ENCODE results near the gene RBM20. TPM values are rescaled to one million over a fixed set of nuclear protein-coding genes. Genes with fewer than 3 reads are reported as not detected.

The RBM20 gene
- total and polyA plus RNA-seq, 2 experiments from 2014 or later = 0.05 to 0.17 TPM

DNA sequence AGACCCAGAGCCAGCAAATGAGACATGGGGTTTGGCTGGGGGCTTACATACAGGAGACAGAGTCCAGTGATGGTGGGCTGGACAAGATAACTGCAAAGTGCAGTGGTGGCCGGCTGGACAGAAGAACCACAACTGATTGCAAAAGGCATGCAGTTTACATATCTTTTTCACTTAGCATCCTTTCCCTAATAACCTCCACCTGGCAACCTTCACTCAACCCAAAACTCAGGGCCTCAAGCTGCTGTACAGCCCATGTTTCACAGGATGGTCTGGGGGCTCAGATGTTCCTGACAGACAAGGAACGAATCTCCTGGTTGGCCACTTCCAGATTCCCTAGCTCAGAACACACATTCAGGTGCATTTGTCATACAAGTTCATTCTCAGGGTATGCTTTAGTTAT, 219.8 kb downstream of the RBM20 start:
- no peaks in the 10 kb centered on the region for H3F3A ChIP-seq (replicated peaks; ENCODE audit: low read depth)
- H3K36me3 ChIP-seq (ENCODE audit: insufficient read depth) = no peaks in the 10 kb centered on the region
- no peaks in the 10 kb centered on the region for H3K79me2 ChIP-seq (replicated peaks; ENCODE audit: insufficient read depth)
- no peak overlapping the region for H3K4me2 ChIP-seq
- Mint-ChIP-seq H3K27ac (no peak overlapping the region), H3K9me3 (no peaks in the 10 kb centered on the region), H3K4me3 (no peak overlapping the region), H3K4me1 (peaks cover 17% of the 10 kb centered on the region), H3K27me3 (ENCODE audit: insufficient read depth, low read depth, poor library complexity) (peaks cover 4% of the 10 kb centered on the region), H3K36me3 (ENCODE audit: low read depth) (no peaks in the 10 kb centered on the region)
- no peak overlapping the region for H3K27ac ChIP-seq (ENCODE audit: low read depth)
- TF ChIP-seq CREB1 (CRISPR knock-in tag; IDR thresholded peaks at IDR 0.05; ENCODE audit: low read depth) = no peak
- TF ChIP-seq, protein P1, sequence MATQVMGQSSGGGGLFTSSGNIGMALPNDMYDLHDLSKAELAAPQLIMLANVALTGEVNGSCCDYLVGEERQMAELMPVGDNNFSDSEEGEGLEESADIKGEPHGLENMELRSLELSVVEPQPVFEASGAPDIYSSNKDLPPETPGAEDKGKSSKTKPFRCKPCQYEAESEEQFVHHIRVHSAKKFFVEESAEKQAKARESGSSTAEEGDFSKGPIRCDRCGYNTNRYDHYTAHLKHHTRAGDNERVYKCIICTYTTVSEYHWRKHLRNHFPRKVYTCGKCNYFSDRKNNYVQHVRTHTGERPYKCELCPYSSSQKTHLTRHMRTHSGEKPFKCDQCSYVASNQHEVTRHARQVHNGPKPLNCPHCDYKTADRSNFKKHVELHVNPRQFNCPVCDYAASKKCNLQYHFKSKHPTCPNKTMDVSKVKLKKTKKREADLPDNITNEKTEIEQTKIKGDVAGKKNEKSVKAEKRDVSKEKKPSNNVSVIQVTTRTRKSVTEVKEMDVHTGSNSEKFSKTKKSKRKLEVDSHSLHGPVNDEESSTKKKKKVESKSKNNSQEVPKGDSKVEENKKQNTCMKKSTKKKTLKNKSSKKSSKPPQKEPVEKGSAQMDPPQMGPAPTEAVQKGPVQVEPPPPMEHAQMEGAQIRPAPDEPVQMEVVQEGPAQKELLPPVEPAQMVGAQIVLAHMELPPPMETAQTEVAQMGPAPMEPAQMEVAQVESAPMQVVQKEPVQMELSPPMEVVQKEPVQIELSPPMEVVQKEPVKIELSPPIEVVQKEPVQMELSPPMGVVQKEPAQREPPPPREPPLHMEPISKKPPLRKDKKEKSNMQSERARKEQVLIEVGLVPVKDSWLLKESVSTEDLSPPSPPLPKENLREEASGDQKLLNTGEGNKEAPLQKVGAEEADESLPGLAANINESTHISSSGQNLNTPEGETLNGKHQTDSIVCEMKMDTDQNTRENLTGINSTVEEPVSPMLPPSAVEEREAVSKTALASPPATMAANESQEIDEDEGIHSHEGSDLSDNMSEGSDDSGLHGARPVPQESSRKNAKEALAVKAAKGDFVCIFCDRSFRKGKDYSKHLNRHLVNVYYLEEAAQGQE (IDR thresholded peaks at IDR 0.05; ENCODE audit: unreplicated experiment) = no peak
- TF ChIP-seq EZH2 (IDR thresholded peaks at IDR 0.05; ENCODE audit: low read depth, unreplicated experiment) = no peak
- TF ChIP-seq, protein P2, sequence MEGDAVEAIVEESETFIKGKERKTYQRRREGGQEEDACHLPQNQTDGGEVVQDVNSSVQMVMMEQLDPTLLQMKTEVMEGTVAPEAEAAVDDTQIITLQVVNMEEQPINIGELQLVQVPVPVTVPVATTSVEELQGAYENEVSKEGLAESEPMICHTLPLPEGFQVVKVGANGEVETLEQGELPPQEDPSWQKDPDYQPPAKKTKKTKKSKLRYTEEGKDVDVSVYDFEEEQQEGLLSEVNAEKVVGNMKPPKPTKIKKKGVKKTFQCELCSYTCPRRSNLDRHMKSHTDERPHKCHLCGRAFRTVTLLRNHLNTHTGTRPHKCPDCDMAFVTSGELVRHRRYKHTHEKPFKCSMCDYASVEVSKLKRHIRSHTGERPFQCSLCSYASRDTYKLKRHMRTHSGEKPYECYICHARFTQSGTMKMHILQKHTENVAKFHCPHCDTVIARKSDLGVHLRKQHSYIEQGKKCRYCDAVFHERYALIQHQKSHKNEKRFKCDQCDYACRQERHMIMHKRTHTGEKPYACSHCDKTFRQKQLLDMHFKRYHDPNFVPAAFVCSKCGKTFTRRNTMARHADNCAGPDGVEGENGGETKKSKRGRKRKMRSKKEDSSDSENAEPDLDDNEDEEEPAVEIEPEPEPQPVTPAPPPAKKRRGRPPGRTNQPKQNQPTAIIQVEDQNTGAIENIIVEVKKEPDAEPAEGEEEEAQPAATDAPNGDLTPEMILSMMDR (conservative IDR thresholded peaks at IDR 0.05; ENCODE audit: low read depth in 2 of 2) = no peak
- TF ChIP-seq EZH2phosphoT487 (IDR thresholded peaks at IDR 0.05; ENCODE audit: unreplicated experiment) = no peak
- TF ChIP-seq, protein P3, sequence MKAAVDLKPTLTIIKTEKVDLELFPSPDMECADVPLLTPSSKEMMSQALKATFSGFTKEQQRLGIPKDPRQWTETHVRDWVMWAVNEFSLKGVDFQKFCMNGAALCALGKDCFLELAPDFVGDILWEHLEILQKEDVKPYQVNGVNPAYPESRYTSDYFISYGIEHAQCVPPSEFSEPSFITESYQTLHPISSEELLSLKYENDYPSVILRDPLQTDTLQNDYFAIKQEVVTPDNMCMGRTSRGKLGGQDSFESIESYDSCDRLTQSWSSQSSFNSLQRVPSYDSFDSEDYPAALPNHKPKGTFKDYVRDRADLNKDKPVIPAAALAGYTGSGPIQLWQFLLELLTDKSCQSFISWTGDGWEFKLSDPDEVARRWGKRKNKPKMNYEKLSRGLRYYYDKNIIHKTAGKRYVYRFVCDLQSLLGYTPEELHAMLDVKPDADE (IDR thresholded peaks at IDR 0.05) = no peak
- H2AFZ ChIP-seq = no peak overlapping the region
- H3K27me3 ChIP-seq (ENCODE audit: insufficient read depth) = no peaks in the 10 kb centered on the region
- no peak for DNase-seq (ENCODE audit: low spot score)
- no peaks in the 10 kb centered on the region for H4K20me1 ChIP-seq (replicated peaks; ENCODE audit: insufficient read depth)
- H3K9me2 ChIP-seq (ENCODE audit: insufficient read depth) = no peaks in the 10 kb centered on the region
- no peak overlapping the region for H3K4me3 ChIP-seq
- H3K4me1 ChIP-seq (ENCODE audit: insufficient read depth) = no peaks in the 10 kb centered on the region
- no peak for ATAC-seq

DNA sequence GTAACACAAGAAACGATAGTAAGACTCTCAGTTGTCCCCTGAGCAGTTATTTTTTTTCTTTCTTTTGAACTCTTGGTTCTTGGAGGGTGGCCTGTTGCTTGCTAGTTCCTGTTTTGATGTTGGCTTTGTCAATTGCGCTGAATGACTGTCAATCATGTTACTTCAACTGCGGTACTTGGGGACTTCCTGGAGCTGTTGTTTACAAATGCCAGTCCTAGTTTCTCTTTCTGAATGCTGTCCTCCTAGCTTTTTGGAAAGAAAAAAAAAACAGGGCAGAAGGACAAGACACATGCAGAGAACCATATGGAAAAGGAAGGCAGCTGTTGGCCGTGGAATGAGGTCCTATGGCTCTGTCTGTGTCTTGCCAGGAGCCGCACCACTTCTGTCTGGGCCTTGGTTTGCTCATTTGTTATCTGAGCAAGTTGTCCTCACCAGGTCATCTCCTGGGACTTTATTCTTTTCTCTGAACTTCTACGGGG, 220.6 kb downstream of the RBM20 start:
- peaks cover 4% of the 10 kb centered on the region for H3K27me3 Mint-ChIP-seq (ENCODE audit: insufficient read depth, low read depth, poor library complexity)
- Histone ChIP-seq H3F3A (replicated peaks; ENCODE audit: low read depth) (no peaks in the 10 kb centered on the region), H3K4me3 (no peak overlapping the region), H3K79me2 (replicated peaks; ENCODE audit: insufficient read depth) (no peaks in the 10 kb centered on the region), H3K4me1 (ENCODE audit: insufficient read depth) (no peaks in the 10 kb centered on the region), H3K36me3 (ENCODE audit: insufficient read depth) (no peaks in the 10 kb centered on the region), H3K9me2 (ENCODE audit: insufficient read depth) (no peaks in the 10 kb centered on the region), H4K20me1 (replicated peaks; ENCODE audit: insufficient read depth) (no peaks in the 10 kb centered on the region), H2AFZ (peak overlapping the region; percentile 28; the same call in 1 of the 2 replicates), H3K27me3 (ENCODE audit: insufficient read depth) (no peaks in the 10 kb centered on the region), H3K4me2 (no peak overlapping the region), H3K27ac (ENCODE audit: low read depth) (no peak overlapping the region)
- H3K9me3 Mint-ChIP-seq = no peaks in the 10 kb centered on the region
- DNase-seq (ENCODE audit: low spot score) (no peak), ATAC-seq (no peak)
- TF ChIP-seq, protein P4, sequence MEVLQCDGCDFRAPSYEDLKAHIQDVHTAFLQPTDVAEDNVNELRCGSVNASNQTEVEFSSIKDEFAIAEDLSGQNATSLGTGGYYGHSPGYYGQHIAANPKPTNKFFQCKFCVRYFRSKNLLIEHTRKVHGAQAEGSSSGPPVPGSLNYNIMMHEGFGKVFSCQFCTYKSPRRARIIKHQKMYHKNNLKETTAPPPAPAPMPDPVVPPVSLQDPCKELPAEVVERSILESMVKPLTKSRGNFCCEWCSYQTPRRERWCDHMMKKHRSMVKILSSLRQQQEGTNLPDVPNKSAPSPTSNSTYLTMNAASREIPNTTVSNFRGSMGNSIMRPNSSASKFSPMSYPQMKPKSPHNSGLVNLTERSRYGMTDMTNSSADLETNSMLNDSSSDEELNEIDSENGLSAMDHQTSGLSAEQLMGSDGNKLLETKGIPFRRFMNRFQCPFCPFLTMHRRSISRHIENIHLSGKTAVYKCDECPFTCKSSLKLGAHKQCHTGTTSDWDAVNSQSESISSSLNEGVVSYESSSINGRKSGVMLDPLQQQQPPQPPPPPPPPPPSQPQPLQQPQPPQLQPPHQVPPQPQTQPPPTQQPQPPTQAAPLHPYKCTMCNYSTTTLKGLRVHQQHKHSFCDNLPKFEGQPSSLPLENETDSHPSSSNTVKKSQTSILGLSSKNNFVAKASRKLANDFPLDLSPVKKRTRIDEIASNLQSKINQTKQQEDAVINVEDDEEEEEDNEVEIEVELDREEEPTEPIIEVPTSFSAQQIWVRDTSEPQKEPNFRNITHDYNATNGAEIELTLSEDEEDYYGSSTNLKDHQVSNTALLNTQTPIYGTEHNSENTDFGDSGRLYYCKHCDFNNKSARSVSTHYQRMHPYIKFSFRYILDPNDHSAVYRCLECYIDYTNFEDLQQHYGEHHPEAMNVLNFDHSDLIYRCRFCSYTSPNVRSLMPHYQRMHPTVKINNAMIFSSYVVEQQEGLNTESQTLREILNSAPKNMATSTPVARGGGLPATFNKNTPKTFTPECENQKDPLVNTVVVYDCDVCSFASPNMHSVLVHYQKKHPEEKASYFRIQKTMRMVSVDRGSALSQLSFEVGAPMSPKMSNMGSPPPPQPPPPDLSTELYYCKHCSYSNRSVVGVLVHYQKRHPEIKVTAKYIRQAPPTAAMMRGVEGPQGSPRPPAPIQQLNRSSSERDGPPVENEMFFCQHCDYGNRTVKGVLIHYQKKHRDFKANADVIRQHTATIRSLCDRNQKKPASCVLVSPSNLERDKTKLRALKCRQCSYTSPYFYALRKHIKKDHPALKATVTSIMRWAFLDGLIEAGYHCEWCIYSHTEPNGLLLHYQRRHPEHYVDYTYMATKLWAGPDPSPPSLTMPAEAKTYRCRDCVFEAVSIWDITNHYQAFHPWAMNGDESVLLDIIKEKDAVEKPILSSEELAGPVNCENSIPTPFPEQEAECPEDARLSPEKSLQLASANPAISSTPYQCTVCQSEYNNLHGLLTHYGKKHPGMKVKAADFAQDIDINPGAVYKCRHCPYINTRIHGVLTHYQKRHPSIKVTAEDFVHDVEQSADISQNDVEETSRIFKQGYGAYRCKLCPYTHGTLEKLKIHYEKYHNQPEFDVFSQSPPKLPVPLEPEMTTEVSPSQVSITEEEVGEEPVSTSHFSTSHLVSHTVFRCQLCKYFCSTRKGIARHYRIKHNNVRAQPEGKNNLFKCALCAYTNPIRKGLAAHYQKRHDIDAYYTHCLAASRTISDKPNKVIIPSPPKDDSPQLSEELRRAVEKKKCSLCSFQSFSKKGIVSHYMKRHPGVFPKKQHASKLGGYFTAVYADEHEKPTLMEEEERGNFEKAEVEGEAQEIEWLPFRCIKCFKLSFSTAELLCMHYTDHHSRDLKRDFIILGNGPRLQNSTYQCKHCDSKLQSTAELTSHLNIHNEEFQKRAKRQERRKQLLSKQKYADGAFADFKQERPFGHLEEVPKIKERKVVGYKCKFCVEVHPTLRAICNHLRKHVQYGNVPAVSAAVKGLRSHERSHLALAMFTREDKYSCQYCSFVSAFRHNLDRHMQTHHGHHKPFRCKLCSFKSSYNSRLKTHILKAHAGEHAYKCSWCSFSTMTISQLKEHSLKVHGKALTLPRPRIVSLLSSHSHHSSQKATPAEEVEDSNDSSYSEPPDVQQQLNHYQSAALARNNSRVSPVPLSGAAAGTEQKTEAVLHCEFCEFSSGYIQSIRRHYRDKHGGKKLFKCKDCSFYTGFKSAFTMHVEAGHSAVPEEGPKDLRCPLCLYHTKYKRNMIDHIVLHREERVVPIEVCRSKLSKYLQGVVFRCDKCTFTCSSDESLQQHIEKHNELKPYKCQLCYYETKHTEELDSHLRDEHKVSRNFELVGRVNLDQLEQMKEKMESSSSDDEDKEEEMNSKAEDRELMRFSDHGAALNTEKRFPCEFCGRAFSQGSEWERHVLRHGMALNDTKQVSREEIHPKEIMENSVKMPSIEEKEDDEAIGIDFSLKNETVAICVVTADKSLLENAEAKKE (CRISPR knock-in tag; IDR thresholded peaks at IDR 0.05) = no peak
- no peak for TF ChIP-seq ZNF114 (CRISPR knock-in tag; IDR thresholded peaks at IDR 0.05)
- no peak for TF ChIP-seq CREB1 (CRISPR knock-in tag; IDR thresholded peaks at IDR 0.05; ENCODE audit: low read depth)
- no peak overlapping the region for H3K4me3 Mint-ChIP-seq
- H3K36me3 Mint-ChIP-seq (ENCODE audit: low read depth) = no peaks in the 10 kb centered on the region
- H3K4me1 Mint-ChIP-seq = peaks cover 17% of the 10 kb centered on the region
- H3K27ac Mint-ChIP-seq = no peak overlapping the region

Measured in GM23338 (cell line).